Tibial artery (tissue), 4 donors: ENCODE results near the gene TTC13.

Source experiments
- DNase-seq, 2 donors: peaks; one replicate each; pipeline ENCODE4 v3.0.0-alpha.2; 2019
- H3K27ac ChIP-seq, 2 donors: fragments of 200-600 bp; sonication (generic) in 1 of 2; 1 replicate in 1 of 2; 2 replicates in 1 of 2; pipeline ENCODE4 v1.5.1; 2018 to 2019; ENCODE audit warnings: mild to moderate bottlenecking in 1 of 2
- H3K27me3 ChIP-seq, 2 donors: fragments of 200-600 bp; sonication (generic) in 1 of 2; one replicate each; pipeline versions ENCODE4 v1.5.1 to v1.6.0; 2016 to 2019
- H3K36me3 ChIP-seq, 3 donors: fragments of 200-600 bp; sonication (generic) in 2 of 3; one replicate each; pipeline ENCODE4 v1.5.1; 2016 to 2019; ENCODE audit warnings: mild to moderate bottlenecking in 2 of 3
- H3K4me1 ChIP-seq, 4 donors: fragments of 200-600 bp; sonication (generic) in 2 of 4; 1 replicate in 3 of 4; 2 replicates in 1 of 4; pipeline ENCODE4 v1.5.1; 2016 to 2019
- H3K4me3 ChIP-seq, 2 donors: fragments of 200-600 bp; sonication (generic) in 1 of 2; 1 replicate in 1 of 2; 2 replicates in 1 of 2; pipeline ENCODE4 v1.5.1; 2018 to 2019; ENCODE audit warnings: mild to moderate bottlenecking in 2 of 2
- H3K9me3 ChIP-seq, 3 donors: fragments of 200-600 bp; sonication (generic) in 1 of 3; one replicate each; pipeline ENCODE4 v1.5.1; 2016 to 2019
- intact Hi-C: fragments of 100-400 bp; cut with DNase I; formaldehyde crosslinking; loops from one replicate; pipeline ENCODE4 v1.15.0; 2023; ENCODE audit warnings: low total_unique reads
- TF ChIP-seq, protein P1 (sequence below), 2 experiments: fragments of 200-600 bp in 1 of 2; fragments of 450-650 bp in 1 of 2; IDR thresholded peaks; one replicate each; pipeline ENCODE4 v1.5.1; 2017 to 2019; ENCODE audit warnings: antibody characterized with exemption in 2 of 2, mild to moderate bottlenecking in 1 of 2, moderate library complexity in 1 of 2

The TTC13 gene

DNA sequence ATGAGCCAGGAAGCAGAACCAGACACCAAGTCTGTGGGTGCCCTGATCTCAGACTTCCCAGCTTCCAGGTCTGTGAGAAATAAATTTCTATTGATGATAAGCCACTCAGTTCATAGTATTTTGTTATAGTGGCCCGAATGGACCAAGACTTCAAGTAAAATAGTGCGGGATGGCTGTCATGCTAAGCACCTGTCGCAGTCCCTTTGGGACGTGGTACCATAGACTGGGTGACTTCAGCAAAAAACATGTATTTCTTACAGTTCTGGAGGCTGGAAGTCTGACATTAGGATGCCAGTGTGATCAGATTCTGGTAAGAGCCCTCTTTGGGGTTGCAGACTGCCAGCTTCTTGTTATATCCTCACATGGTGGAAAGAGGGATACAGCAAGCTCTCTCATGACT lies 107.7 kb downstream of the TTC13 start:
- TF ChIP-seq, protein P1, sequence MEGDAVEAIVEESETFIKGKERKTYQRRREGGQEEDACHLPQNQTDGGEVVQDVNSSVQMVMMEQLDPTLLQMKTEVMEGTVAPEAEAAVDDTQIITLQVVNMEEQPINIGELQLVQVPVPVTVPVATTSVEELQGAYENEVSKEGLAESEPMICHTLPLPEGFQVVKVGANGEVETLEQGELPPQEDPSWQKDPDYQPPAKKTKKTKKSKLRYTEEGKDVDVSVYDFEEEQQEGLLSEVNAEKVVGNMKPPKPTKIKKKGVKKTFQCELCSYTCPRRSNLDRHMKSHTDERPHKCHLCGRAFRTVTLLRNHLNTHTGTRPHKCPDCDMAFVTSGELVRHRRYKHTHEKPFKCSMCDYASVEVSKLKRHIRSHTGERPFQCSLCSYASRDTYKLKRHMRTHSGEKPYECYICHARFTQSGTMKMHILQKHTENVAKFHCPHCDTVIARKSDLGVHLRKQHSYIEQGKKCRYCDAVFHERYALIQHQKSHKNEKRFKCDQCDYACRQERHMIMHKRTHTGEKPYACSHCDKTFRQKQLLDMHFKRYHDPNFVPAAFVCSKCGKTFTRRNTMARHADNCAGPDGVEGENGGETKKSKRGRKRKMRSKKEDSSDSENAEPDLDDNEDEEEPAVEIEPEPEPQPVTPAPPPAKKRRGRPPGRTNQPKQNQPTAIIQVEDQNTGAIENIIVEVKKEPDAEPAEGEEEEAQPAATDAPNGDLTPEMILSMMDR (IDR thresholded peaks at IDR 0.05), result no peak
- no peaks in the 10 kb centered on the region for H3K27me3 ChIP-seq
- H3K4me1 ChIP-seq, result peaks cover 5 to 26% (median 12%) of the 10 kb centered on the region in 4 donors
- H3K9me3 ChIP-seq, result no peaks in the 10 kb centered on the region
- H3K27ac ChIP-seq, result peak overlapping the region; percentile 89 to 97
- no peak overlapping the region for H3K4me3 ChIP-seq
- intact Hi-C loops, result no loop called here
- no peak for DNase-seq
- H3K36me3 ChIP-seq, result no peaks in the 10 kb centered on the region

DNA sequence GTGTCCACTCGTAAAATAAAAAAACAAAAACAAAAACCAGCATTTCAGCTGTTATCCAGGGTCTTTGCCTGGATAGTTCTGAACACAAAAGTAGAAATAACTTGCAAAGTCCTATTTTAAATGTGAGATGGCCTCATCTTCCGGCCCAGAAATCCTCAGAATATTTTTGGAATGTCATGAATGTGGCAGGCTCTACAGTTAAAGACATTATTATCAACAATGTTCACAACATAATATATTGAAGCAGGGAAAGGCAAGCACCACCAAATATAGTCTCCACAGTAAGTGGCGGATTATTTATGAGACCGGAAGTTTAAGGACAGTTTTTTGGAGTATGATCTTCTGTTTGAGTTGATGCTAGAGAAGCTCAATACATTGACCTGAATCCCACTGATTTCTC lies 109.2 kb downstream of the TTC13 start:
- Histone ChIP-seq H3K4me1 (peaks cover 5 to 40% (median 26%) of the 10 kb centered on the region in 4 donors), H3K4me3 (peak overlapping the region; percentile 83 to 86), H3K27ac (peak overlapping the region; percentile 89 to 97), H3K27me3 (no peaks in the 10 kb centered on the region), H3K36me3 (no peaks in the 10 kb centered on the region), H3K9me3 (no peaks in the 10 kb centered on the region)
- intact Hi-C loops, result loop anchor here (10.0 kb wide), 1 partner anchor 105 kb away; the partner anchor contains the start of genes ARV1 and TTC13
- TF ChIP-seq, protein P1 (IDR thresholded peaks at IDR 0.05), result no peak
- no peak for DNase-seq

DNA sequence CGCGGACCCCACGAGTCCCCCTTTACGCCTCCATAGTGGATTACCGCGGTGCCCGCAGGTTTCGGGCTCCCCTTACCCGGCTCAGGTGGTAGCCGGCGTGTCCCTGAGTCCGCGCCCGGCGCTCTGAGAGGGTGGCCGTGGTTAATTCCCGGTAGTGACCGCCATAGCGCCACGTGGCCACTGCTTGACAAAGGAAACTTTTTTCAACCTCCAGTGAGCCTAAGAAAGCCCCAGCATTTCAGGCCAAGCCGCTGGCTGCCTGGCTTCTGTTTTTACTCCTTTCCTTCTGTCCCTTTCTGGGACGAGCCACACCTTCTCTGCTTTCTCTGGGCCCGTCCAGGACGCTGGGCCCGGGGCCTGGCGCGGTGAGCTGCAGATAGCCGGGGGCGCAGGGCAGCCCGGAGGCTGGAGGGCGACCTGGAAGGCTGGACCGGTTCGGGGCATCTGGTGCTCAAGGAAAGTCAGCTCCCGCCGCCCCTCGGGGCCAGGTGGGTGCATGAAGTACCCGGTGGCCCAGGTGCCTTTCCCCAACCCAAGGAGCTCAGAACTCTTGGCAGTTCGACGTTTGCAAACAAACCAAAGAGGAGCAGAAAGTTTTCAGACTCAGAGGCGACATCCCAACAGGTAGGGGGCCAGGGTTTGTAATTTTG lies 109.8 kb downstream of the TTC13 start:
- intact Hi-C loops, result loop anchor here (10.0 kb wide), 1 partner anchor 106 kb away; the partner anchor contains the start of genes ARV1 and TTC13
- TF ChIP-seq, protein P1 (IDR thresholded peaks at IDR 0.05), result no peak
- peaks cover 5 to 46% (median 31%) of the 10 kb centered on the region in 4 donors for H3K4me1 ChIP-seq
- no peaks in the 10 kb centered on the region for H3K27me3 ChIP-seq
- H3K9me3 ChIP-seq, result no peaks in the 10 kb centered on the region
- DNase-seq, result peak; percentile 45 to 84
- H3K27ac ChIP-seq, result peak overlapping the region; percentile 89 to 97
- peak overlapping the region; percentile 83 to 86 for H3K4me3 ChIP-seq
- no peaks in the 10 kb centered on the region for H3K36me3 ChIP-seq

DNA sequence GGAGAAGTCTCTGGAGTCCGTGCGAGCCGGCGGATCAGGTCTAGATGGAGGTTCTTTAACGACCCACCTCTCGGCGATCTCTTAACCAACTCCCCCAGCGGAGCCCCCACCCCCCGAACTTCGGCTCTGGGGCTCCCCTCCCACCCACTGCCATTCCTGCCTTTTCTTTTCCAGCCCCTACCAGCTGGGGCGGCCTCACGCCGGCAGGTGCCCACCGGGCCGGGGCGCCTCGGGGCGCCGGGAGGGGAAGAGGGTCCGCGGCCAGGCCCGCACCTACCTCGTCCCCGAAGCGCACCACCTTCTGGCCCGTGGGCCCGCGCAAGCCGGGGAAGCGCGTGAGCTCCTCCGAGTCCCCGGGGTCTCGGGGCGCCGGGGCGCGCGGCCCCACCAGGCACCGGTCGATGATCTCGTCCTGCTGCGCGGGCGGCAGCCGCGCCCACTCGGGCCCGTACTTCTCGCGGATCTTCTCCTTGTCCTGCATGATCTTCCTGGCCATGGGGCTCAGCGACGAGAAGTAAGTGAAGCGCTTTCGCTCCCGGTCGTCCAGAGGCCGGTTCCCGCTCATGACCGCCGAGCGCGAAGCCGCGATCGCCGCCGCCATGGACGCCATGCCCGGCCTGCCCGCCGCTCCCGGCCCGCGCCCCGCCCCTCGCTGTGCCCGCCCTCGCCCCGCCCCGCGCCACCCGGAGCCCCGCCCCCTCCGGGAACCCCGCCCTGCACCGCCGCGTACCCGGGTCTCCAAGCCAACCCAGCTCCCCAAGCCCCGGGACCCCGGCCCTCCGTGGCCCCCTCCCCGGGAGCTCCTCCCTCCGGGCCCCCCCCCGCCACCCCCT lies 110.5 kb downstream of the TTC13 start, which contains the start of gene C1orf198:
C1orf198 (minus strand) TSS at position 619 of the 833 bp plus-strand sequence; CDS start at position 610, 9 bp downstream.
- intact Hi-C loops, result loop anchor here (10.0 kb wide), 1 partner anchor 107 kb away; the partner anchor contains the start of genes ARV1 and TTC13
- Histone ChIP-seq H3K4me1 (peaks cover 5 to 54% (median 39%) of the 10 kb centered on the region in 4 donors), H3K27me3 (no peaks in the 10 kb centered on the region), H3K27ac (peak within 1 kb of the TSS; percentile 89 to 97), H3K36me3 (no peaks in the 10 kb centered on the region), H3K9me3 (no peaks in the 10 kb centered on the region), H3K4me3 (peak within 1 kb of the TSS; percentile 83 to 86)
- TF ChIP-seq, protein P1 (IDR thresholded peaks at IDR 0.05), result no peak
- peak in 1 of 2 donors; percentile 88 for DNase-seq

DNA sequence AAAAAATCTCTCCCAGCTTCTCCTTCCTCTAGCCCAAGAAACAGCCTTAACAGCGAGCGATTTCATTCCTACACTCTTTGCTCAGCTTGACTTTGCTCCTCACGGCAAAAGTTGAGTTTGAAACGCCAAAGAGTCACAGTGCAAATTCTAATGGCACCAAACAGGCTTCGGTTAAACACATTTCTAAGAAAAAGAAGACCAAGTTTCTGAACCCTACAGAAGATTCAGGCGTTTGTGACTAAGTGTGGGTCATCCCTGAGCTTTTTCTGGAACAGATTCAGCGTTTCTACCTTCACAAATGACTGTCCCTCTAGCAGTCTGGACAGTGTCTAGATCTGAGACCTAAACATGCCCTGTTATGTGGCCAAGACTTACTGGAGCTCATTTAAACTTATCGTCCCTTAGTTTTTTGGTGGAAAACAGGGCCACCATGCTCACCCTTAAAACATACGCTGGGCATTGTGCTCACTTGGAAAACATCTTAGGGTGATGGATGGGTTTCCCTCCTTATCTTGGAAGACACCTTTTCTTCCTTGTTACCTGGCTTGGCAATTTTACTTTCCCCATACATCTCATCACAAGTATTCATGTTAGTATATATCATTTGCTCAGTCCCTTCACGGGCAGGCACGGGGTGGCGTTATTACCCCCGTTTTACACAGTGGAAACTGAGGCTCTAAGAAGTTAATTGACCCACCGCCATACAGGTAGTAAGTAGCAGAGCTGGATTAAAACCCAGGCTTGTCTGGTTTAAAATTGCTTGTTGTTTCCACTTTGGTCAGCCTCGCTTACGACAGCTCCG lies 111.4 kb downstream of the TTC13 start:
- no peaks in the 10 kb centered on the region for H3K36me3 ChIP-seq
- H3K4me3 ChIP-seq, result peak overlapping the region; percentile 83 to 86
- intact Hi-C loops, result loop anchor here (10.0 kb wide), 1 partner anchor 107 kb away; the partner anchor contains the start of genes ARV1 and TTC13
- H3K27ac ChIP-seq, result peak overlapping the region; percentile 89 to 97
- peaks cover 5 to 62% (median 46%) of the 10 kb centered on the region in 4 donors for H3K4me1 ChIP-seq
- no peaks in the 10 kb centered on the region for H3K9me3 ChIP-seq
- DNase-seq, result no peak
- H3K27me3 ChIP-seq, result no peaks in the 10 kb centered on the region
- TF ChIP-seq, protein P1 (IDR thresholded peaks at IDR 0.05), result no peak
